GM19193 (cell line): ENCODE data around the gene SLAMF8.

ENCODE experiments used
- POLR2A ChIP-seq: IDR thresholded peaks from 4 replicates; pipeline ENCODE4 v1.6.1; 2011; ENCODE audit not compliant: insufficient read depth, insufficient read length; ENCODE audit errors: extremely low read depth

The SLAMF8 gene

DNA sequence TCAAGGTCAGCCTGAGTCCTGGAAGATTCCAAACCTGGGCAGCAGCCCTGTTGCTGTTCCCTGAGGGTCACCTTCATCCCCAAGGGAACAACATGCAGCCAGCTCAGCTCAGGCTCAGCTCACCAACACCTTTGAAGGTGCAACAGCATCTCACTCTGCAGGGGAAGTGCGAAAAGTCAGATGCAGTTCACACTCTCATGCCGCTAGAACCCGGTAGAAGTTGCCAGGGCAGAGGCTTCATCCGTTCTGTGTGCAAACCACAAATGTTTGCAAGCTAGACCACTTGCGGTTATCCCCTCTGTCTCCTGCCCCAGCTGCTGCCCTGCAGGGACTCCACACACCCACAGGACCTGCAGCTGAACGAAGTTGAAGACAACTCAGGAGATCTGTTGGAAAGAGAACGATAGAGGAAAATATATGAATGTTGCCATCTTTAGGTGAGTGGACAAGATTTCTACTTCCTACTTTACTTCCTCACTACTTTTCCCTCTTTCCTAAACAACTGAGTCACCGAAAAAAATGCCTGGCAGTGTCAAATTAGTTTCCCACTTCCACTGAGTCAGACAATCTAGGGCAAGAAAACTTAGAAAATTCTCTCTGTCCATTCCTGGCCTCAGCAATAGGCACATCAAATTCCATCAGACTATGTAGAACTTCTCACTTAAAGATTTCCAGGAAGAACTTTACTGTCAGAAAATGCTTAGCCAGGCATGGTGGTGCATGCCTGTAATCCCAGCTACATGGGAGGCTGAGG lies 26.3 kb upstream of the SLAMF8 start:
- TF ChIP-seq POLR2A = no peak

DNA sequence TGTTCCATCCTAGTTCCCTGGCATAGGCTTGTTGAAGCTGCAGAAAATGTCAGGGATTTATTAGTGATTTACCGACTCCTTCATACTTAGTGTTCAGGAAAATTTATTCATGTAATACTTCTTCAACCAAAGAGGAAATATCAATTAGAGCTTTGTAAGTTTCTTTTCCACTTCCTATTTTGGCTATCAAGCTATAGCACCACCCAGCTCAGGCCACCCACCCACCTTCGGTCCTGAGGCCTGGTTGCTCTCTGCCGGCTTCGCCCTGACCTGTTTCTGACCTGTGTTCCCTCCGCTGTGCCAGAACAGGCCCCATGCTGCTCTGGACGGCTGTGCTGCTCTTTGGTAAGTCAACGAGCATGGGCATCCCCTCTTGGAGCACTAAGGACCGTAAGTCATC lies 24.6 kb upstream of the SLAMF8 start, which contains the start of gene FCRL6:
FCRL6 (plus strand) TSS at position 250 of the 400 bp plus-strand sequence; CDS start at position 315, 65 bp downstream.
- no peak for TF ChIP-seq POLR2A

DNA sequence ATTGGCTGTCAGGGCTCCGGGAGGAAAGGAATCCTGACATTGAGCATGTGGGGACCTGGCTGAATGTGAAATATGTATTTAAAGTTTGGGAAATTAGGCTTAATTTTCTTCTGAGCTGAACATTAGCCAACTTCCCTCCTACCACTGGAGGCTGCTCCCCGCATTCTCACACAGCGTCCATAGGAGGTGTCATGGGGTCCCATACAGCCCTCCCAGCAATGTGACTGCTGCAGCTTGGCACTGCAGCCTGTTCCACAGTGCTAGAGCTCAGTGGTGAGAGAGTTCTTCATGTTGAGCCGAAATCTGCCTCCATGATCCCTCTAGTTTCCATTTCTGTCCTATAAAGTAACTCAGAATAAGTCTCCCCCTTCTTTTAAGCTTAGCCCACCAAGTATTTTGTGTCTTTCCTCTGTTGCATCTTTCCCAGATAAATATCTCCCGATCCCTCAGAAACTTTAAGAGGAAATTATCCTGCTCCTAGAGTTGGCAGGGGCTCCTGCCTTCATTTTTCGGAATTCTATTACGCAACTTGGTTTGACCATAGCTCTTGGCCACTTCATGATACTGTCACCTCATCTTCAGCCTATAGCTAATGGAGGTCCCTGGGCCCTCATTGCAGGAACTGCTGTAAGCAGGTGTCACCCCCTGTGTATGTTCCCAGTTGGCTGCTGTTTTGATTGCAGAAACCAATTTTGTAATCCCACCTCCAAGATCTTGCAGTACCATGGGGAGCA lies 22.6 kb upstream of the SLAMF8 start:
- no peak for TF ChIP-seq POLR2A

DNA sequence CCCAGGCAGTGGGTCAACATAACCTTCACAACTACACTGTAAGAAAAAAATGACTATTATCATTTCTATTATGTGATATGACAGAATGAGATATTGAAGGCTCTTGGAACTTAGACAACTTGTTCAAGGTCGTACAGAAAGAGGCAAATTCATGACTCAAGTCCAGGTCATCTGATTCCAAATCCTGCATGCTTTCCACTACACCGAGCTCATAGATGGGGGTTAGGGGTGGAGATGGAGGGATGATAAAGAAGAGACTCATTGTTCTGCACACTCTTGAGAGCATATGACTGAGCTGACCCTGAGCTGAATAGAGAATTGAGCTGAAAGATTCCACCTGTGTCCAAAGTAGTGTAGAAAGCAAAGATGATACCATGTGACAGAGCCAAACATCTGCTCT lies 21.7 kb upstream of the SLAMF8 start:
- TF ChIP-seq POLR2A = no peak

DNA sequence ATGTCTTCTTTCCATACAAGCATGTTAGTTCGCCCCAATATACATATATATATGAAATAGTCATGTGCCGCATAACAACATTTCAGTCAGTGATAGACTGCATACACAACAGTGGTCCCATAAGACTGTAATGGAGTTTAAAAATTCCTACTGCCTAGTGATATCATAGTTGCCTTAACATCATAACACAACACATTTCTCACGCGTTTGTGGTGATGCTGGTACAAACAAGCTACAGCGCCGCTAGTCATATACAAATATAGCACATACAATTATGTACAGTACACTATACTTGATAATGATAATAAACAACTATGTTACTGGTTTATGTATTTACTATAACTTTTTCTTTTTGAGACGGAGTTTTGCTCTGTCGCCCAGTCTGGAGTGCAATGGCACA lies 10.7 kb upstream of the SLAMF8 start:
- no peak for TF ChIP-seq POLR2A

DNA sequence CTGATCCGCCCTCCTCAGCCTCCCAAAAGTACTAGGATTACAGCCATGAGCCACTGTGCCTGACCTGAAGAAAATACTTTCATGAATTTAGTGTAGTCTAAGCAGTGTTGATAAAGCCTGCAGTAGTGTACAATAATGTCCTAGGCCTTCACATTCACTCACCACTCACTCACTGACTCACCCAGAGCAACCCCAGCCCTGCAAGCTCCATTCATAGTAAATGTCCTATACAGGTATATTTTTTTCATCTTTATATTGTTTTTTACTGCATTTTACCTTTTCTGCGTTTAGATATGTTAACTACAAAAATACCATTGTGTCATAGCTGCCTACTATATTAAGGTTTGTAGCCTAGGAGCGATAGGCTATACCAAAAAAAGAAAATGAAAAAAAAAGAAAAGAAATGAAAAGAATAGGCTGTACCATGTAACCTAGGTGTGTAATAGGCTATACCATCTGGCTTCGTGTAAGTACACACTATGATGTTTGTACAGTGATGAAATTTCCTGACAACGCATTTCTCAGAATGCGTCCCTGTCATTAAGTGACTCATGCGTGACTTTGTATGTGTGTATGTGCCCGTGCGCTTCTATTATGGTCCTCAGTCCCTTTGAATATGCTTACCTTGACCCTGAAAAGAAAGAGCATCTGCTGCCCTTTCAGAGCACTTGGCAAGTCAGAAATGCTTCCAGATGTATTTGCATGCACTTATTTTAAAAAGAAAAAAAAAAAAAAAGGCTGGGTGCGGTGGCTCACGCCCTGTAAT lies 9.2 kb upstream of the SLAMF8 start:
- TF ChIP-seq POLR2A = no peak

DNA sequence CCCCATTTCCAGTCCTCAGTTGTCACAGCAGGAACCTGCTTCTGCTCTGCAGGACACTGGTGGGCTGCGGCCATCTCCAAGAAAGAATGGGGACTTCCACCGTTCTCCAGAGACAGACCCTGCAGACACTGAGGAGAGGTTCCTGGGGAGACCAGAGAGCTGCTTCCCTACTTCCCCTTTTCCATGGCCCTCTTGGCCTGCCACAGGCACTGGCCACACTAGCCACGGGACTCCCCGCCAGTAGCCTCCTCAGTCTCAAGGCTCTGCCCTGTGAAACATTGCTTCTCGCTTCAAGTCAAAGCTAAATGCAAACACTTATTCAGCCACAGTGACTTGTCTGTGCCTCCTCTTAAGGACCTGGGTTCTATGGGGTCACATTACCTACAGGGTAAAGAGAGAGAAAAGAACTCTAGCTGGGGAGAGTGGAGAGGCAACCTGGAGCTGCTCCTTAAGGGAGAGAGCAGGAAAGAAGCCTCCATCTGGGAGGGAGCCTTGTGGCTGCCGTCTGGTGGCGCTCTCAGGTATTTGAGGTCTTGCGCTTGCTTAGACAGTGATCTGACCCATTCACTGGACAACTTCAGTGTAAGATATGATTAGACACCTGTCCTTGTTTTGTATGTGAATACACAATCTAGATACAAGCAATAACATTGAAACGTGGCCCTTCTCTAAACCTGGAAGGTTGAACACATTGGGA lies 5.4 kb upstream of the SLAMF8 start:
- TF ChIP-seq POLR2A = no peak

DNA sequence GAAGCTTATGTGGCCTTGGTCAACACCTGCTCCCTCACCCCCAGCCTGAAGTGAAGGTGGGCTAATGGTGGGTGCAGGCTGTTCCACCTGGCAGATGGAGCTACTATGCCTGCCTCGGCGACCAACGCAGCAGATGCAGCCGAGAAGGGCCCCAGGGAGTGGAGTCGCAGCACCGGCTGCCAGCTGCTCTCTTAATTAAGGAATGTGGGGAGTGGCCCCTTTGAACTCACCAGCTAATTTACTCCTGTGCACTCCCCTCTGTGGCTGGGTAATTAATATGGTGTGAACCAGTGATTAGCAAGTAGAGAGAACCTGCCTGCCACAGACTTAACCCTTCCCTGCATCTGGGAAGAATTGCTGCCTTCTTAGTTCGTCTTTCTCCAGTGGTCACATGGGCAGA lies 3.3 kb upstream of the SLAMF8 start:
- no peak for TF ChIP-seq POLR2A

DNA sequence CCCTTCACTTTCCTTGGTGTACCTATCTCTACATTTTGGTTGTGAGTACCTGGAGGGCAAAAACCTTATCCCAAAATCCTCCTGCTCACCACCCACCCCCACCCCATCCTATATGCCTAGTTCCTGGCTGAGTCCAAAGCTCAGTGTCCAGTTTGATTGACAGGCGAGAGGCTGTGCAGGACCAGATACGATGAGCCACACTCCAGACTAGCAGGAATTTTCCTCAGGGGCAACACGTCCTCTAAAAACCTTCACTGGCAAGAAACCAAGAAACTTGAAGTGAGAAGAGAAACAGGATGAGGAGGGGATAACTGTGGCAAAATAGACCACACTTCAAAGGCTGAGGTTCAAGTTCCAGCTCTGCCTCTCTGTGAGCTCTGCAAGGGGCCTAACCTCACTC lies 1.1 kb upstream of the SLAMF8 start:
- no peak for TF ChIP-seq POLR2A

DNA sequence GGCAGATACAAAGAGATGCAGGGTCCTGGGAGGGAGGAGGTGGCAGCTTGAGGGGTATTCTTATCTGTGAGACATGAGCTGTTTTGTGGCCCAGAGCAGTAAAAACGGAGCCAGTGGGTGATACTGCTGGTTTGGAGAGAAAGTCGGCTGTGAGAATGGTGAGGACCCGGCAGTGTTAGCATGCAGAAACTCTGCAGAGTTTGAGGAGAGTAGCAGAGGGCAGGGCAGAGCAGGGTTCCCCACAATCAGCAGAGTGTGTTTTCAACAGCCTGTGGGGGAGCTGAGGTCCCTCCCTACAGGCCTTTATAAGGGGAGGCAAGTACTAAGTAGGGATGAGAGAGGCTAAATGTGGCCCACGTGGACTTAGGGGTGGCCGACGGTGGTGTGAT lies 423 bp downstream of the SLAMF8 start:
- no peak for TF ChIP-seq POLR2A

DNA sequence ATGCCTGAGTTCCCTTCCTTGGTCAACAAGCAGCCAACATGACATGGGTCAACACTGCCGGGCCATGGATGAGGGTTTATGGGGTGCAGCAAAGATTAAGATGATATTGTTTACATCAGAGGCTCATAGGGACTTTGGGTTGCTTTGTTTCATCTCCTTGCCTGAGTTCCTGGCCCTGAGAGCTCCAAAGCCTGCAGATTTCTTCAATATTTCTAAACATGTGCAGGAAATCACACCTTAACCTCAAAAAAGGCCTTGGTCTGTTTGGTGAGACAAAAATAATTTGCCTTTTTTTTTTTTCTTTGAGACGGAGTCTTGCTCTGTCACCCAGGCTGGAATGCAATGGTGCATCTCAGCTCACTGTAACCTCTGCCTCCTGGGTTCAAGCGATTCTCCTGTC lies 876 bp downstream of the SLAMF8 start:
- TF ChIP-seq POLR2A = no peak

DNA sequence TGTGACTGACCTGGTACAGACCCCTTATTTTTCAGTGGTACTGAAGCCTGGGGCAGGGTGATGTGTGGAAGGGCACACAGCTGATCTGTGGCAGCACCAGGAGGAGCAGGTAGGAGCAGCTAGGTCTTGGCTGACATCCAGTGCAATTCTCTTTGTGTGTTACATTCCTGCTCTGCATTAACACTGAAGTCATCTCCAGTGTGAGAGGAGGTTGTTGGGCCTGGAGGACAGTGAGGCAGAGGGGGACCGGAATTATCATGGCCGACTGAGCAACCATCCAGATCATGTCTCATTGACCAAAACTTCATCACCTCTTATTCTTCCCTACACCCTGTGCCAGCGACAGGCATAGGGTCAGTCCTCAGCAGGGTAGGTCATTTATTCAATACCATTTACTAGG lies 1.5 kb downstream of the SLAMF8 start:
- no peak for TF ChIP-seq POLR2A

DNA sequence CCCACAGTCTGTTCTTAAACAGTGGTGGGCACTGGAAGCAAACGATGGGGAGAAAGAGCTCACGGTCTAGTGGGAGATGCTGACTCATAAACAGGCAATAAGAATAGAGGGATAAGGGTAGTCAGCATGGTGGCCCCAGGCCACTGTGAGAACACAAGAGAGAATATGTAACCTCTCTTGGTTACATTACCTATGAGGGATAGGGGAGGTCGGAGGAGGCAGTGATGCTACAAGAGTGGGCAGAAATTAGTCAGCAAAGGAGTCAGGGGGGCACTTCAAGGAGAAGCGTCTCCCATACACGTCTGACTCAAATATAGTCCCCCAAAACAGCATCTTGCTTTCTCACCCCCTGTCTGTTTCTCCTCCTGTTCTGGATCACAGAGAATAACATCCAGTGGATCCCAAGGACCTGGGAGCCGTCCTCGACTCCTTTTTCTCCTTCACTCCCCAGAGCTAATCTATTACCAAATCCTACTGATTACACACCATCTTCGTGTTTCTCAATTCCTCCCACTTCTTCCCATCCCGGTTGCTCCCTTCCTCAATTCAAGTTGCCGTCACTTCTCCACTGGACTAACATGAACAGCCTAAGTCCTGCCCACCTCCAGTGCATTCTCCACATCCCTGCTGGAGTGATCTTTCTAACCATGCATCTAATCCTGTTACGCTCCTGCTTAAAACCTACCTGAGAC lies 2.1 kb downstream of the SLAMF8 start:
- TF ChIP-seq POLR2A = no peak

DNA sequence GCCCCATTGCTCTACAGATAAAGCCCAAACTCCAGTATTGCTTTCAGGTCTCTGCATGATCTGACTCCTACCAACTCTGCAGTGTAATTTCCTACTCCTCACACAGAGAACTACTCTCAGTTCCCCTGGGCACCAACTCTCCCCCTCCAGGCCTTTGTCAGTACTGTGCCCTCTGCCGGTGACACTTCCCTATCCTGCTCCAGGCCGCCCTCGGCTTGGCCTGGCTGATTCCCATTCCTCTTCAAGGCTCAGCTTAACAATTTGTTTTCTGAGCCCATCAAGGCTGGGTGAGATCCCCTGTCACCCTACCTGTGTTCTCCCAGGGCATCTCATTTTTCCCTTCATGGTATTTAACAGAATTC lies 2.6 kb downstream of the SLAMF8 start:
- TF ChIP-seq POLR2A = no peak
